NCI-H1930 (cell line): ENCODE results near the gene PRPSAP1.

Experiments used
- DNase-seq, 2 experiments: peaks; one replicate each; lab custom pipeline; 2025; lab: John Stamatoyannopoulos, UW

Gene PRPSAP1

DNA sequence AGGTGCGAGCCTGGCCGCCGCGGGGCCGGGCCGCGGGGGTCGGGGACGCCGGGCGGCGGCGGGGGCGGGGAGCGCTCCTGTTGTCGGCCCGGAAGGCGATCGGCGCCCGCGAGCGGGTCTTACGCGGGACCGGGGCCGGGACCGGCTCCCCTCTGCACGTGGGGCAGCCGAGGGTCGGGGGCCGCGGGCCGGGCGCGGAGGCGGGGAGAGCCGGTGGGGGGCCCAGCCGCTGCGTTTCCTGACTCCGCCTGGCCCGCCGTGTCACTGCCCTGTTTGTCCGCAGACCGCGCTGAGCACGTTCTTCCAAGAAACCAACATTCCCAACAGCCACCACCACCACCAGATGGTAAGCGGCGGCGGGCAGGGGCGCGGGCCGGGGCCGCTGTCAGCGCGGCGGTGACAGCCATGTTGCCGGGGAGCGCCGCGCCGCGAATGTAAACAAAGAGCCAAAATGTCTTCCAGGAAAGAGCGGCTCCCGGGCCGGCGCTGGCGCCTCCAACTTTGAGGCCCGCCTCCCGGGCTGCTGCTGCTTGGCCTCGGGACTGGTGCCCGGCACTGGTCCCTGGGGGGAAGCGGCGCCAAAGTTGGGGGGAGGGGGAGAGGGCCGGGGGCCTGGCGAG, 88.0 kb downstream of the PRPSAP1 start:
- peak in 1 of 2 experiments; percentile 23 for DNase-seq

DNA sequence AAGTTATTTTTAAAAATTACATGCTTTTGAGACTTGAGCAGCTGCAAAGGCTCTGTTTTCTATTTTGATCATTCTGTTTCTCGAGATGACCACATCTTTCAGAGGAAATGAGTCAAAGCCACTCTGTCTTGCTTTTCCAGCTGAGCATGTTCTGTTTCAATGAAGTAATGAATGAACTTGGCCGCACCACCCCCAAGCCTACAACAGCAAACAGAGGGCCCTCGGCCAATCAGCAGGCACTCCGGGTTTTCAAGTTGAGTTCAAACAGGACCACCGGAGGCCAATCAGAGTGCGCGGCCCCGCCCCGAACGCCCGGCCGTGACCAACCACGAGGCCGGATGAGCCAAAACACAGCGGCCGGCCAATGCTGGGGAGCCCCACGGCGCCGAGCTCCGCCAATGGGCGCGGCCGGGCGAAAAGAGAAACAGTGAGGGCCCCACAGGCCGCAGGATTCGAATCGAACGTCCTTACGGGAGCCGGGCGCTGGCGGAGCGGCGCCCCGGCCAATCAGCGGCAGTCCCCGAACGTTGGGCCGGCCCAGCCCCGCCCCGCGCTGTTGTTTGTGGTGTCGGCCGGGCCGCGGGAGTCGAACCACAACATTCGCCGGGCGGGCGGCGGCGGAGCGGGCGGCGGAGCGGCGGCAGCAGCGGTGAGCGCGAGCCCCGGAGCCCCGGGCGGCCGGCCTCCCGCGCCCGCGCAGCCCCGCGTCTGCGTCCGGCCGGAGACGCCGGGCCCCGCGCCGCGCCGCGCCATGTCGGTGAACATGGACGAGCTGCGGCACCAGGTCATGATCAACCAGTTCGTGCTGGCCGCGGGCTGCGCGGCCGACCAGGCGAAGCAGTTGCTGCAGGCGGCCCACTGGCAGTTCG, 88.7 kb downstream of the PRPSAP1 start, which contains the start of gene UBALD2:
TSS of gene UBALD2 (plus strand) at position 594 of the 869 bp plus-strand sequence. CDS start at position 752, 158 bp downstream.
- peak; percentile 97 for DNase-seq

DNA sequence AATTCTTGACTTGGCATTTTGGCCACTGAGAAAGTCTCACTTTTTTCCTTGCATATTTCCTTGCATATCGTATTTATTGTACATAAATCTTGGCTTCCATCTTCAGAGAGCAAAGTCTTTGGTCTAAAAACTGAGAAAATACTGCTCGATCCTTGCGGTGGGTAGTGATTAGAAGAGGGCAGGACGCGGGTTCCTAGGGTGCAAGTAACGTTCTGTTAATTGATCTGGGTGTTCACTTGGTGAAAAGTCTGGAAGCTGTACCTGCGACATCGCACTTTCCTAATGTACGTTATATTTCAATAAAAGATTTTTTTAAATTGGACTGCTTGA, 89.3 kb downstream of the PRPSAP1 start:
- no peak for DNase-seq

DNA sequence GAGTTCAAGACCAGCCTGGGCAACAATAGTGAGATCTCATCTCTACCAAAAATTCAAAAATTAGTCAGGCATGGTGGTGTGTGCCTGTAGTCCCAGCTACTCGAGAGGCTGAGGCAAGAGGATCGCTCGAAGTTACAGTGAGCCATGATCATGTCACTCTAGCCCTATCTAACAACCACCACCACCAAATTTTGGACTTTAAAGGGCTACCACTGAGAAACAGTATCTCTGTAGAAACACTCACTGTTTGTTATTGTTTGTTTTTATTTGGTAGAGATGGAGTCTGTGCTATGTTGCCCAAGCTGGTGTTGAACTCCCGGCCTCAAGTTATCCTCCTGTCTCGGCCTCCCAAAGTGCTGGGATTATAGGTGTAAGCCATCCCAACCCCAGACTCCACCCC, 89.8 kb downstream of the PRPSAP1 start:
- no peak for DNase-seq

DNA sequence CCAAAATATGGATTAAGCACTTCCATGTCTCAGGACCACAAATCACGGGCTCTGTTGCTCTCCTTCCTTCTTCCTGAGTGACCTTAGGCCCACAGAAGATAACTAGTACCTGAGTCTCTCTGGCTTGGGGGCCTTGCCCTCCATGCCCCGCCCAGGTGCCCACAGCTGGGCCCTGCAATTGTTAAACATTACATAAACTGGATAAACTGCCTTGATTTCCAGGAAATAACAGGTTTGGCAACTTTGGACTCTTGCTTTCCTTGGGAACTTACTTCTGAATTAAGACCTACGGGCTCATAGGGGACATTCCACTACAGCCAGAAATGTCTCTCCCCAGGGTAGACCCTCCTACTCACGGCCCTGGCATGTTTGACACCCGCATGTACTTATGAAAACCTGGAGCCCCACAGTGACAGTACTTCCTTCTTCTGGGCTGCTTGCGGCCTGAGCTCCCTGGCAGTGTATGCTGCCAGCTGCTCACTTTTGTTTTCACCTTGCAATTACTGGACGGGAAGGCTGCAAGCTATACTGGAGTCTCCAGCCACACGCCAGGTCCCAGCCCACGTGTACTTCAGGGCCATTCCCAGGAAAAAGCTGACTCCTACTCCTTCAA, 90.9 kb downstream of the PRPSAP1 start:
- no peak for DNase-seq

DNA sequence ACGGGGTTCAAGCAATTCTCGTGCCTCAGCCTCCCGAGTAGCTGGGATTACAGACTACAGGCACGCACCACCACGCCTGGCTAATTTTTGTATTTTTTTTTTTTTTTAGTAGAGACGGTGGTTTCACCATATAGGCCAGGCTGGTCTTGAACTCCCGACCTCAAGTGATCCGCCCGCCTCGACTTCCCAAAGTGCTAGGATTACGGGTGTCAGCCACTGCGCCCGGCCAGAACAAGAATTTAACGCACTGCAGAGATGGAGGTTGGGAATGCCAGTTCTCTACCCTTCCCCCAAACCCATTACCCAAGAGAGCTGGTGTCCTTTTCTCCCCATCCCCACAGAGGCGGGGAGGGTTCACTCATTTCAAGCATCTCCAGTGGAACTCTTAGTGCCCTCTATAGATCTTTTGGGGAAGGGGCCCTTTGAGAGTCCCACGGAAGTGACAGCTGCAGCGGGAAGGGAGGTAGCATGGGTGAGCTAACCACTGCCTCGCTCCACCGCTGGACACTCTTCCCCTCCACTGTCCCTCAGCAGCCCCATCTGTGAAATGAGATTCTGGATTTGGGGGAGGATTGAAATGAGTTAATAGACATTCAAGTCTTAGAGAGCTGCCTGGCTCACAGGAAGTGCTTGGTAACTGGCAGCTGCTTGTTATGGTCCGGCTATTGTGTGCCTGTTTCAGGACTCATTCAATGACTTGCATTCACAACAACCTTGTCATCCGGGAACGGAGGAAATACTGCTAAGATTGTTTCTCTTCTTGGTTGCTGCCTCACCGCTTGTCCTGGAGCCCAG, 92.1 kb downstream of the PRPSAP1 start:
- no peak for DNase-seq

DNA sequence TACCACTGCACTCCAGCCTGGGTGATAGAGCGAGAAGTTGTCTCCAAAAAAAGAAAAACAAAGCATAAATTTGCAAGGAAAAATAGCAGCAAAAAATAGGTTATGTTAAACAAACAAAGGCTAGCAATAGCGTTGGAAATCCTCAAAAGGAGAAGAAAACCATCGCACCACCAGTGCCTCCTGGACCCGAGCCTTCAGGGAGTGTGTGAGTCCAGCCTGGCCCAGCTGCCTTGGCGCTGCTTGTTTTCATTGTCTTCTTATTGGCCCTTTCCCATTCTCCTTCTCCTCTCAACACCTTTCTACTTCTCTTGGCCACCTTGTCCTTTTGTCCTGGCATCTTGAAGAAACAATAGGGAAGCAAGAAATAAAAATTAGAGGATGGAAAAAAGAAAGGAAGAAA, 93.0 kb downstream of the PRPSAP1 start:
- DNase-seq = no peak

DNA sequence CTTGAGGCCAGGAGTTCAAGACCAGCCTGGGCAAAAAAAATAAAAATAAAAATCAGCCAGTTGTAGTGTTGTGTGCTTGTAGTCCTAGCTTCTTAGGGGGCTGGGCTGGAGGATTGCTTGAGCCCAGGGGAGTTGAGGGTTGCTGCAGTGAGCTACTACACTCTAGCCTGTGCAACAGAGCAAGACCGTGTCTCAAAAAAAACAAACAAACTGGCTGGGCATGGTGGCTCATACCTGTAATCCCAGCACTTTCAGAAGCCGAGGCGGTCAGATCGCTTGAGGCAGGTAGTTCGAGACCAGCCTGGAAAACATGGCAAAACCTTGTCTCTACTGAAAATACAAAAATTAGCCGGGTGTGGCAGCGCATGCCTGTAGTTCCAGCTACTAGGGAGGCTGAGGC, 93.5 kb downstream of the PRPSAP1 start:
- no peak for DNase-seq
